ENCODE data around the gene MMP13. TPM values are rescaled to one million over a fixed set of nuclear protein-coding genes. Genes with fewer than 3 reads are reported as not detected.
A peak's percentile ranks its signal among the peaks of the same experiment; 100 is the strongest.

Gene MMP13
- total RNA-seq, 1 experiment from 2014 or later = not detected

DNA sequence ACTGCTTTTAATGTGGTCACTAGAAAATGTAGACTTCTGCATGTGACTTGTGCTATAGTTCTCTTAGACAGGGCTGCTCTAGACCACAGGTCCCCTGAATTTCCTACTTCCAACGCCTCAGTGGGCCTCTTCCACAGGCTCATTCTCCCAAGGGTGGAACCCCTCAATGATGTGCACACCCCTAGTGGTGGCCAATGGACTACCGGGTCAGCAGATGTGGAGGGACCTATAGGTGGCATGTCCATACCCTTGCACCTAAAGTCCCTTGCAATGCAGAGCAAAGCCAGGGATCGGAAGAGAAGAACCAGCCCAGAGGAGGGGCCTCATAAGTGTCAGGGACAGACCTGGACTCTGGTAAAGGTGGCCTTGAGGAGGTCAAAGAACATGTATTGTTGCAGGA lies 20.0 kb downstream of the MMP13 start:
- Histone ChIP-seq H4K8ac (replicated peaks; ENCODE audit: insufficient read length, low read depth, low read length) (no peak overlapping the region), H2BK5ac (ENCODE audit: insufficient read length, low read length) (no peak overlapping the region), H4K5ac (ENCODE audit: insufficient read length, low read depth, low read length) (no peak overlapping the region), H4K20me1 (ENCODE audit: control insufficient read depth, insufficient read depth, insufficient read length) (no peaks in the 10 kb centered on the region), H3K14ac (ENCODE audit: insufficient read depth, low read length) (no peak overlapping the region), H3K9ac (ENCODE audit: extremely low read depth, insufficient read length, low read length) (no peak overlapping the region), H3K9me3 (ENCODE audit: control insufficient read depth, low read depth, low read length) (no peaks in the 10 kb centered on the region), H3K4me1 (ENCODE audit: insufficient read depth, low read length) (no peaks in the 10 kb centered on the region), H2AK5ac (ENCODE audit: insufficient read length, low read length) (no peak overlapping the region), H2BK20ac (ENCODE audit: low read depth, low read length, poor library complexity, severe bottlenecking) (no peak overlapping the region), H3K56ac (ENCODE audit: insufficient read length, low read depth, low read length) (no peak overlapping the region), H4K91ac (ENCODE audit: insufficient read length, low read depth, low read length) (no peak overlapping the region), H3K4me2 (ENCODE audit: insufficient read depth, insufficient read length, low read length) (no peak overlapping the region), H3K18ac (ENCODE audit: insufficient read length, low read depth, low read length) (no peak overlapping the region), H2AFZ (ENCODE audit: low read length) (no peak overlapping the region), H3K79me1 (ENCODE audit: insufficient read depth, low read depth, low read length, poor library complexity, severe bottlenecking) (no peaks in the 10 kb centered on the region), H3K23me2 (ENCODE audit: insufficient read length, low read depth, low read length, poor library complexity, severe bottlenecking) (no peaks in the 10 kb centered on the region), H3K79me2 (ENCODE audit: insufficient read depth, low read length) (no peaks in the 10 kb centered on the region), H3K23ac (ENCODE audit: insufficient read length, low read depth, low read length) (no peak overlapping the region), H2BK12ac (ENCODE audit: insufficient read length, low read depth, low read length) (no peak overlapping the region), H3K27me3 (ENCODE audit: insufficient read depth, low read length) (no peaks in the 10 kb centered on the region), H3T11ph (ENCODE audit: low read length) (no peak overlapping the region), H3K27ac (ENCODE audit: insufficient read length, low read depth, low read length) (no peak overlapping the region), H3K4ac (ENCODE audit: low read depth, low read length) (no peak overlapping the region), H2BK120ac (ENCODE audit: low read depth, low read length, poor library complexity, severe bottlenecking) (no peak overlapping the region), H2BK15ac (ENCODE audit: low read depth, low read length) (no peak overlapping the region)
- peaks cover 7 to 9% of the 10 kb centered on the region in 2 experiments for H3K4me1 Mint-ChIP-seq
- TF ChIP-seq, protein P1, sequence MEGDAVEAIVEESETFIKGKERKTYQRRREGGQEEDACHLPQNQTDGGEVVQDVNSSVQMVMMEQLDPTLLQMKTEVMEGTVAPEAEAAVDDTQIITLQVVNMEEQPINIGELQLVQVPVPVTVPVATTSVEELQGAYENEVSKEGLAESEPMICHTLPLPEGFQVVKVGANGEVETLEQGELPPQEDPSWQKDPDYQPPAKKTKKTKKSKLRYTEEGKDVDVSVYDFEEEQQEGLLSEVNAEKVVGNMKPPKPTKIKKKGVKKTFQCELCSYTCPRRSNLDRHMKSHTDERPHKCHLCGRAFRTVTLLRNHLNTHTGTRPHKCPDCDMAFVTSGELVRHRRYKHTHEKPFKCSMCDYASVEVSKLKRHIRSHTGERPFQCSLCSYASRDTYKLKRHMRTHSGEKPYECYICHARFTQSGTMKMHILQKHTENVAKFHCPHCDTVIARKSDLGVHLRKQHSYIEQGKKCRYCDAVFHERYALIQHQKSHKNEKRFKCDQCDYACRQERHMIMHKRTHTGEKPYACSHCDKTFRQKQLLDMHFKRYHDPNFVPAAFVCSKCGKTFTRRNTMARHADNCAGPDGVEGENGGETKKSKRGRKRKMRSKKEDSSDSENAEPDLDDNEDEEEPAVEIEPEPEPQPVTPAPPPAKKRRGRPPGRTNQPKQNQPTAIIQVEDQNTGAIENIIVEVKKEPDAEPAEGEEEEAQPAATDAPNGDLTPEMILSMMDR (conservative IDR thresholded peaks at IDR 0.05) = peak; percentile 34; the same call in 2 of the 3 replicates
- H3K9me3 Mint-ChIP-seq = no peaks in the 10 kb centered on the region
- DNase-seq = no peak
- no peaks in the 10 kb centered on the region; the same call in 1 of the 2 replicates for H3K27me3 Mint-ChIP-seq (ENCODE audit: low read depth)
- WGBS (ENCODE audit: extremely low coverage, insufficient read length, low lambda C conversion rate) = no CpG with 5 or more reads among the region's 3 CpGs
- H3K4me3 Mint-ChIP-seq = no peak overlapping the region
- peaks cover 0 to 3% (median 2%) of the 10 kb centered on the region in 3 experiments; a peak in 3 of 7 replicates for H3K36me3 Mint-ChIP-seq (ENCODE audit: insufficient read depth in 1 of 3, low read depth in 3 of 3)
- H3K27ac Mint-ChIP-seq = peak overlapping the region in 1 of 3 experiments; percentile 76; a peak in 1 of 7 replicates

Data from H9 (cell line).